Smooth muscle cell of the coronary artery (primary cell): Measurements from ENCODE around the gene CHD2. TPM values are rescaled to one million over a fixed set of nuclear protein-coding genes. Genes with fewer than 3 reads are reported as not detected.

Experiments
- total RNA-seq: library from RNA; depleted of rRNA; stranded (reverse); fragments of >200 nt; gene quantifications from 2 replicates; pipeline ENCODE4 v1.2.3, GENCODE V29; 2014; ENCODE audit warnings: low replicate concordance

Gene CHD2
- 54.0 and 147 TPM in 2 replicates for total RNA-seq

GRCh38 chr15:92899948-92900730, at the start of gene CHD2:
CHD2 (plus strand) TSS chr15:92900324; CDS start chr15:92901238, 914 bp downstream.

Other genes with a start within 250 kb of the CHD2 start
- gene FAM174B, start 244.5 kb upstream of the CHD2 start, total RNA-seq, result 1.7 and 4.0 TPM in 2 replicates
- 0.75 and 3.2 TPM in 2 replicates for gene RGMA, start 188.9 kb downstream of the CHD2 start, total RNA-seq